Measurements from ENCODE around the gene LRGUK. TPM values are rescaled to one million over a fixed set of nuclear protein-coding genes. Genes with fewer than 3 reads are reported as not detected.

Gene LRGUK
- total RNA-seq, 4 donors from 2014 or later: 0.08 to 0.61 (median 0.39) TPM

DNA sequence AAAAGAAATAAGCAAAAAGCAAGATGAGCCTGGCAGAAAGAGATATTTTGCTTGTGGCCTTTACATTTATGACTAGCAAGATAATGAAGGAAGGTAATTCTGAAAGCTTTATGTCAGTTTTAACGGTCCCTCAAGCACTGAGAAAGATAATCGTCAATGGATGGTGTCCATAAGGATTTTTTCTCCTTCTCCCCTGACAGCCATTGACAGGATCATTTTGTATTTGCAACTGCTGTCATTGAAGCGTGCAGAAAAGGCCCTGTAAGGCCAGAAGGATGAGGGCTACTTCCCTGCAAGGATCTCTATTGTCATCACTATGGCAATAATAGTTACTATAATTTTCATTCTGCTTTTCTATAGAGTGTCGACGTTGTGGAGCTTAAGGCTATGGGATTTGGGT lies 994 bp upstream of the LRGUK start:
- H3K27ac ChIP-seq: no peak overlapping the region
- H3K9me3 ChIP-seq: no peaks in the 10 kb centered on the region
- intact Hi-C loops (cut with DNase I): no loop called here
- no peak overlapping the region for H3K4me3 ChIP-seq
- no peak for DNase-seq
- no peaks in the 10 kb centered on the region for H3K36me3 ChIP-seq
- WGBS, 2 donors: 62 to 77% methylated on average over 5 of the region's 5 CpGs
- no peaks in the 10 kb centered on the region for H3K27me3 ChIP-seq
- TF ChIP-seq, protein P1, sequence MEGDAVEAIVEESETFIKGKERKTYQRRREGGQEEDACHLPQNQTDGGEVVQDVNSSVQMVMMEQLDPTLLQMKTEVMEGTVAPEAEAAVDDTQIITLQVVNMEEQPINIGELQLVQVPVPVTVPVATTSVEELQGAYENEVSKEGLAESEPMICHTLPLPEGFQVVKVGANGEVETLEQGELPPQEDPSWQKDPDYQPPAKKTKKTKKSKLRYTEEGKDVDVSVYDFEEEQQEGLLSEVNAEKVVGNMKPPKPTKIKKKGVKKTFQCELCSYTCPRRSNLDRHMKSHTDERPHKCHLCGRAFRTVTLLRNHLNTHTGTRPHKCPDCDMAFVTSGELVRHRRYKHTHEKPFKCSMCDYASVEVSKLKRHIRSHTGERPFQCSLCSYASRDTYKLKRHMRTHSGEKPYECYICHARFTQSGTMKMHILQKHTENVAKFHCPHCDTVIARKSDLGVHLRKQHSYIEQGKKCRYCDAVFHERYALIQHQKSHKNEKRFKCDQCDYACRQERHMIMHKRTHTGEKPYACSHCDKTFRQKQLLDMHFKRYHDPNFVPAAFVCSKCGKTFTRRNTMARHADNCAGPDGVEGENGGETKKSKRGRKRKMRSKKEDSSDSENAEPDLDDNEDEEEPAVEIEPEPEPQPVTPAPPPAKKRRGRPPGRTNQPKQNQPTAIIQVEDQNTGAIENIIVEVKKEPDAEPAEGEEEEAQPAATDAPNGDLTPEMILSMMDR (IDR thresholded peaks at IDR 0.05): no peak
- TF ChIP-seq POLR2A (IDR thresholded peaks at IDR 0.05): no peak
- H3K4me1 ChIP-seq: peaks cover 4 to 15% (median 8%) of the 10 kb centered on the region in 3 donors

DNA sequence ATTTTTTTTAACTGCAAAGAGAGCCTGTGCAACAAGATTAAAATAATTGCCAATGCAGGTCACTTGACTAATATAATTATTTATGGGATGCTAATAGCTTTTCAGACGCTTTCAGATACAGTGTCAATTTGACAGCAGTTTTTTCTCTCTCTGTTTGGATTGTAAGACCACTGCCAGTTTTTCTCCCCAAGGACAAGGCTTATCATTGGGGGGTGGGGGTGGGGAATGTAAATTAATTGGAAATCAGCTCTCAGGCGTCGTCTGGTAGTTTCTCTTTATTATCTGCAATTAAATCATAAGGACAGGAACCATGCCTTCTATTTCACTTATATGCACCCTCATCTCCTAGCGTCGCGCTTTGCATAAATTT lies 559 bp upstream of the LRGUK start:
- no peaks in the 10 kb centered on the region for H3K9me3 ChIP-seq
- H3K27me3 ChIP-seq: peaks cover 0 to 4% (median 0%) of the 10 kb centered on the region in 4 donors
- WGBS, 2 donors: 22 to 28% methylated on average over 6 of the region's 6 CpGs
- intact Hi-C loops (cut with DNase I): no loop called here
- peak overlapping the region; percentile 51 to 78 (median 57) for H3K4me3 ChIP-seq
- H3K27ac ChIP-seq: no peak overlapping the region
- peaks cover 4 to 15% (median 8%) of the 10 kb centered on the region in 3 donors for H3K4me1 ChIP-seq
- H3K36me3 ChIP-seq: no peaks in the 10 kb centered on the region
- TF ChIP-seq, protein P1 (IDR thresholded peaks at IDR 0.05): no peak
- no peak for TF ChIP-seq POLR2A (IDR thresholded peaks at IDR 0.05)
- no peak for DNase-seq

DNA sequence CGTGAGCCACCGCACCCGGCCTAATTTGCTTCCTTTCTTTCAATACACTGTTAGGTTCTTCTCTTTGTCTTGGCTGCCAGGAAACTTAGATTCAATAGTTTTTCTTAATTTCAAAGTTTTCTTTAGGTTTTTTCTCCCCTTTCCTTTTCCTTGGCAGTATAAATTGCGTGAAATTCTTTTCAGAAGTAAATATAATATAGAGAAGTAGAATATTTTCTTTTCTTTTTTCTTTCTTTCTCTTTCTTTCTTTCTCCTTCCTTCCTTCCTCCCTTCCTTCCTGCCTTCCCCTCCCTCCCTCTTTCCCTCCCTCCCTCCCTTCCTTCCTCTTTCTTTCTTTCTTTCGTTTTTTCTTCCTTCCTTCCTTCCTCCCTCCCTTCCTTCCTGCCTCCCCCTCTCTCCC lies 1.7 kb downstream of the LRGUK start:
- Histone ChIP-seq H3K36me3 (no peaks in the 10 kb centered on the region), H3K4me3 (no peak overlapping the region), H3K4me1 (peaks cover 4 to 15% (median 8%) of the 10 kb centered on the region in 3 donors), H3K27me3 (peaks cover 0 to 5% (median 0%) of the 10 kb centered on the region in 4 donors), H3K9me3 (no peaks in the 10 kb centered on the region), H3K27ac (no peak overlapping the region)
- WGBS, 2 donors: 76% methylated on average over 5 of the region's 5 CpGs
- no peak for DNase-seq
- intact Hi-C loops (cut with DNase I): no loop called here
- TF ChIP-seq, protein P1 (IDR thresholded peaks at IDR 0.05): no peak
- TF ChIP-seq POLR2A (IDR thresholded peaks at IDR 0.05): no peak

DNA sequence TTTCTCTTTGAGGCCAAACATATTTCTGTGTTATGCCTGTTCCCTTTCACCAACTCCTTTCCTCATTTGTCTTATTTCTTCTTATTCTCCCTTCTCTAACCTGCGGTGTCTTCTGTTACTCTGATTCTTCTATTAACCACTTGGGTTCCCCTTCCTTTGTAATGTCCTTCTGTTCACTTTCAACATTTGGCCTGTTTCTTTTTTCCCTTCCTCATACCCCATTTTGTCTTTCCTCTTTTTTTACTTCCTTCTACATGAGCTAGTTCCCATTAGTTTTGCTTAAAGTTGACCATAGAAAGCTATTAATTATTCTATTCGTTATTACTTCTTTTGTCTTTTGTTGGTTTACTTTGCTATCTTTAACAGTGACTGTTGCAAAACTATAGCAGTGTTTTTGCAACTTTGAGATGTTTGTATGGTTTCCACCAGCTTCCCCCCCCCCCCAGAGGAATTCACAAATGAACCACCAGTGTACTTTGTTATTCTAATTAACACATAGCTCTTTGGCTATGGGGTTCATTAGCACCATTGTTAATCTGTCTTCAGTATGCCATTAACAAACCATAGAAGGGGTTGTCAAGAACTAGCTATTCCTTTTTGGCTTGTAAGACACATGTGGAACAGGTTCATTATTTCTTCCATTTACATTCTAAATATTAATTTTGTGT lies 2.9 kb downstream of the LRGUK start:
- 35 to 37% methylated on average over 2 of the region's 2 CpGs for WGBS, 2 donors
- no peaks in the 10 kb centered on the region for H3K36me3 ChIP-seq
- no peak for DNase-seq
- intact Hi-C loops (cut with DNase I): no loop called here
- H3K27me3 ChIP-seq: peaks cover 0 to 5% (median 0%) of the 10 kb centered on the region in 4 donors
- no peak overlapping the region for H3K27ac ChIP-seq
- H3K4me1 ChIP-seq: peaks cover 4 to 15% (median 8%) of the 10 kb centered on the region in 3 donors
- no peaks in the 10 kb centered on the region for H3K9me3 ChIP-seq
- H3K4me3 ChIP-seq: no peak overlapping the region
- TF ChIP-seq, protein P1 (IDR thresholded peaks at IDR 0.05): no peak
- TF ChIP-seq POLR2A (IDR thresholded peaks at IDR 0.05): no peak

DNA sequence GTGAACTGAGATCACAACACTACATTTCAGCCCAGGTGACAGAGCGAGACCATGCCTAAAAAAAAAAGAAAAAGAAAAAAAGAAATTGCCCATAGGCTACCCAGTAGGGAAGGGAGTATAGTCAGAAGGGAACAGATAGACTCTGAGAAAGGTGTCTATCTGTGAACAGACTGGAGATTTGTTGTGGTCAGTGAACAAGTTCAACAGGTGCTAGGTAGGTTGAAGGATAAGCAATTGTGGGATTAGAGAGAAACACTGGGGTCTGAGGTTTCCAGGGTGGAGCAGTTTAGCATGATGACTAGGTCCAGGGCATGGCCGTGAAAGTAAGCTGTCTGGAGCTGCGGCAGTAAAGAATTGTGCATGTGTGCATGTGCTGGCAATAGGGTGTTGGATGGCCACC lies 6.9 kb downstream of the LRGUK start:
- peaks cover 0 to 5% (median 0%) of the 10 kb centered on the region in 4 donors for H3K27me3 ChIP-seq

More for the DNA sequence above, 6.9 kb downstream of the LRGUK start:
- Histone ChIP-seq H3K4me1 (no peaks in the 10 kb centered on the region), H3K36me3 (no peaks in the 10 kb centered on the region), H3K9me3 (no peaks in the 10 kb centered on the region), H3K4me3 (no peak overlapping the region), H3K27ac (no peak overlapping the region)
- WGBS, 2 donors: 86 to 95% methylated on average over 3 of the region's 3 CpGs
- no peak for TF ChIP-seq POLR2A (IDR thresholded peaks at IDR 0.05)
- TF ChIP-seq, protein P1 (IDR thresholded peaks at IDR 0.05): no peak
- DNase-seq: no peak
- intact Hi-C loops (cut with DNase I): no loop called here

Measured in esophagus squamous epithelium (tissue), 5 donors.